ENCODE data around the gene DUSP11. TPM values are rescaled to one million over a fixed set of nuclear protein-coding genes. Genes with fewer than 3 reads are reported as not detected.

The DUSP11 gene
- total and polyA plus RNA-seq, 2 of the 13 experiments (the other 11 are each of a cell fraction or from before 2014, with no cell fraction given) = 30.5 to 36.2 TPM

DNA sequence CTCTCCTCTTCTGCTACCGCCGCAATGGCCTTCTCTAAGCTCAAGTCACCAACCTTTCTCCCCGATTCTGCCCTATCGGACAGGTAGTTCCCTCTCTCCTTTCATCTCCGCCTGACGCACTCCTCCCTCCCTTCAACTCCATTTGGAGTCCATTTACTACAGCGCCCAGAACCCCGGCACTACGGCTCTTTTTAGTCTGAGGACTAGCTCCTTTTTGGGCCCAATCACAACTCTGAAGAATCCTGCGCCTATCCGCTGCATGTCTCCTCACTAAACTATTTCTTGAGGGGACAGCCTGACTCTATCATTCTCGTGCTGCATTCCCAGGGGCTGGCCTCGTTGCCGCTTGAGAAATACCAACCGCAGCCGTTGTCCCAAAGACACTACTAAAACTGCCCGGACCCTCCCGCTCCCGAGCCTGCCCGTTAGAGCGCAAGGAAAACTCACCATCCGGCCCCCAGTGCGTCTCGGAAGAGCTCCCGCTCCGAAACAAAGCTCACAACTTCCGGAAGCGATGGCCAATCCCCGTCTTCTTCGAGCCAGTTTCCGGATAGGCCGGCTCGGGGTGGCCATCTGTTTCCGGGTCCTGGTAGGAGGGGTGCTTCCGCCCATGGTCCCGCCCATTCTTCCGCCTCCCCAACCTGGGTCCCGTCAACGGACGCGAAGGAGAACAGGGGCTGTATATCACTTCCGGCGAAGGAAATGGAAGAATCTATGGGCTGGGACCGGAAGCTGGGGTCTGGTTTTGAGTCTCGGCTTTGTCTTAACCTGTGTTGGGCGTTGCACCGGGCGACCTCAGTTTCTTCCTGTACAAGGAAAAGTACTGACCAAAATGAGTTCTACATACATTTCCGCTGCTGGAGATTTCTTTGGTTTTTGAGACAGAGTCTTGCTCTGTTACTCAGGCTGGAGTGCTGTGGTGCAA is 42.8 kb downstream of the DUSP11 start, which contains the start of gene TPRKB (continued):
- TF ChIP-seq E2F5 (CRISPR knock-in tag; conservative IDR thresholded peaks at IDR 0.05) (peak; percentile 90), RFXANK (CRISPR knock-in tag; IDR thresholded peaks at IDR 0.05) (peak; percentile 43; the same call in 1 of the 2 replicates), CBFB (CRISPR knock-in tag; IDR thresholded peaks at IDR 0.05) (peak; percentile 87), SMARCE1 (IDR thresholded peaks at IDR 0.05; ENCODE audit: borderline replicate concordance) (no peak), ZNF17 (CRISPR knock-in tag; IDR thresholded peaks at IDR 0.05) (0 out of 2 replicates have a peak, but pooled peaks have one; percentile 78), ZNF143 (CRISPR knock-in tag; IDR thresholded peaks at IDR 0.05) (peak; percentile 70), FOXC1 (CRISPR knock-in tag; IDR thresholded peaks at IDR 0.05; ENCODE audit: borderline replicate concordance) (peak; percentile 49), TBL1XR1 (IDR thresholded peaks at IDR 0.05; ENCODE audit: borderline replicate concordance, low read length, partially characterized antibody) (peak; percentile 88), ONECUT2 (CRISPR knock-in tag; IDR thresholded peaks at IDR 0.05) (no peak), ZNF563 (CRISPR knock-in tag; IDR thresholded peaks at IDR 0.05) (peak; percentile 96), HOXA5 (CRISPR knock-in tag; IDR thresholded peaks at IDR 0.05) (peak; percentile 66; the same call in 1 of the 2 replicates), MTF1 (CRISPR knock-in tag; IDR thresholded peaks at IDR 0.05) (peak; percentile 29; the same call in 1 of the 2 replicates), ZFX (CRISPR knock-in tag; IDR thresholded peaks at IDR 0.05; ENCODE audit: low read depth) (peak; percentile 71), IRF2 (CRISPR knock-in tag; IDR thresholded peaks at IDR 0.05) (peak; percentile 88), ZMYM4 (CRISPR knock-in tag; IDR thresholded peaks at IDR 0.05) (peak; percentile 100), HOMEZ (CRISPR knock-in tag; IDR thresholded peaks at IDR 0.05; ENCODE audit: low read depth) (peak; percentile 84; the same call in 1 of the 2 replicates), KLF6 (CRISPR knock-in tag; IDR thresholded peaks at IDR 0.05) (0 out of 2 replicates have a peak, but pooled peaks have one; percentile 70), PBX3 (CRISPR knock-in tag; IDR thresholded peaks at IDR 0.05; ENCODE audit: borderline replicate concordance) (no peak)
- TF ChIP-seq, protein P1, sequence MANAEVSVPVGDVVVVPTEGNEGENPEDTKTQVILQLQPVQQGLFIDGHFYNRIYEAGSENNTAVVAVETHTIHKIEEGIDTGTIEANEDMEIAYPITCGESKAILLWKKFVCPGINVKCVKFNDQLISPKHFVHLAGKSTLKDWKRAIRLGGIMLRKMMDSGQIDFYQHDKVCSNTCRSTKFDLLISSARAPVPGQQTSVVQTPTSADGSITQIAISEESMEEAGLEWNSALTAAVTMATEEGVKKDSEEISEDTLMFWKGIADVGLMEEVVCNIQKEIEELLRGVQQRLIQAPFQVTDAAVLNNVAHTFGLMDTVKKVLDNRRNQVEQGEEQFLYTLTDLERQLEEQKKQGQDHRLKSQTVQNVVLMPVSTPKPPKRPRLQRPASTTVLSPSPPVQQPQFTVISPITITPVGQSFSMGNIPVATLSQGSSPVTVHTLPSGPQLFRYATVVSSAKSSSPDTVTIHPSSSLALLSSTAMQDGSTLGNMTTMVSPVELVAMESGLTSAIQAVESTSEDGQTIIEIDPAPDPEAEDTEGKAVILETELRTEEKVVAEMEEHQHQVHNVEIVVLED (CRISPR knock-in tag; IDR thresholded peaks at IDR 0.05; ENCODE audit: borderline replicate concordance) = peak; percentile 84
- TF ChIP-seq, protein P2, sequence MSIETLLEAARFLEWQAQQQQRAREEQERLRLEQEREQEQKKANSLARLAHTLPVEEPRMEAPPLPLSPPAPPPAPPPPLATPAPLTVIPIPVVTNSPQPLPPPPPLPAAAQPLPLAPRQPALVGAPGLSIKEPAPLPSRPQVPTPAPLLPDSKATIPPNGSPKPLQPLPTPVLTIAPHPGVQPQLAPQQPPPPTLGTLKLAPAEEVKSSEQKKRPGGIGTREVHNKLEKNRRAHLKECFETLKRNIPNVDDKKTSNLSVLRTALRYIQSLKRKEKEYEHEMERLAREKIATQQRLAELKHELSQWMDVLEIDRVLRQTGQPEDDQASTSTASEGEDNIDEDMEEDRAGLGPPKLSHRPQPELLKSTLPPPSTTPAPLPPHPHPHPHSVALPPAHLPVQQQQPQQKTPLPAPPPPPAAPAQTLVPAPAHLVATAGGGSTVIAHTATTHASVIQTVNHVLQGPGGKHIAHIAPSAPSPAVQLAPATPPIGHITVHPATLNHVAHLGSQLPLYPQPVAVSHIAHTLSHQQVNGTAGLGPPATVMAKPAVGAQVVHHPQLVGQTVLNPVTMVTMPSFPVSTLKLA (IDR thresholded peaks at IDR 0.05) = peak; percentile 38; the same call in 1 of the 2 replicates
- TF ChIP-seq, protein P3, sequence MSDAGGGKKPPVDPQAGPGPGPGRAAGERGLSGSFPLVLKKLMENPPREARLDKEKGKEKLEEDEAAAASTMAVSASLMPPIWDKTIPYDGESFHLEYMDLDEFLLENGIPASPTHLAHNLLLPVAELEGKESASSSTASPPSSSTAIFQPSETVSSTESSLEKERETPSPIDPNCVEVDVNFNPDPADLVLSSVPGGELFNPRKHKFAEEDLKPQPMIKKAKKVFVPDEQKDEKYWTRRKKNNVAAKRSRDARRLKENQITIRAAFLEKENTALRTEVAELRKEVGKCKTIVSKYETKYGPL (CRISPR knock-in tag; IDR thresholded peaks at IDR 0.05) = no peak
